Stimulated activated CD8-positive, alpha-beta memory T cell treated with anti-CD3 and anti-CD28 coated beads, Interleukin-12 subunit alpha, Interleukin-12 subunit beta, amount 100 ng/mL, for 4 hours (primary cell): Measurements from ENCODE around the gene LAPTM5.

Experiments used
- DNase-seq: peaks from one replicate; pipeline ENCODE4 v3.0.0-alpha.2; 2020; ENCODE audit warnings: low read depth

LAPTM5 gene

GRCh38 chr1:30714536-30715090 is 43.0 kb downstream of the LAPTM5 start:
- DNase-seq = no peak

DNA sequence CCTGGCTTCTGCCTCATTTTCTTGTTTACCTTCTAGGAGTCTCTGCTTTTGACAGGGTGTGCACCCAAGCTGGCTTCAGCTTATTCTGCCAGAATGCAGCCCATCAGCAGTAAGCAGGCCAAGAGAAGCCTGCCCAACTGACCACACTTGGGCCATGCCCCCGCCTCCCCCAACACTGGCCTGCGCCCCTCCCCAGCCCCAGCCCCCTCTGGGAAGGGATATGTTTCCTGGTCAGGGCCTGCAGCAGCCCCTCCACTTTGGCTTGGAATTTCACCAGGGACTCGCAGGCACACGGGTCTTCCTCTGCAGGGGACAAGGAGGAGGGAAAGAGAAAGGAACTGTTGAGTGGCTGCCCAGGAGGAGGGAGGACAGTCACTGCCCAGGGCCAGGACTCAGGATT is 43.5 kb downstream of the LAPTM5 start:
- DNase-seq = no peak

DNA sequence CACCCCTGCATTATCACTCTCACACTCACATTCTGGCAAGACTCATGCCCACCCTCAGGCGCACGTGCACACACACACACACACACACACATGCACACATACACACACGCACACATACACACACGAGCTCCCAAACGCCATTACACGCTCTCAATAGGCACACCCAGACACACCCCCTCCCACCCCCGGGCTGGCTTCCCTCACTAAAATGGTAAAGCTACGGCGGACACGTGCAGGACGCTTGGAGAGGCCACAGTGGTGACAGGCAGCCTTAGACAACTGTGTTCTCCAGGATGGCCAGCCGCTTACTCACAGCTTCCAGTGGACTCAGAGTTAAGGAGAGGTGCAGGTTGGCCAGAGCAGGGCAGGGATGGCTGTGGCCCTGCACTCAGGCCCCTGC is 44.3 kb downstream of the LAPTM5 start:
- no peak for DNase-seq

DNA sequence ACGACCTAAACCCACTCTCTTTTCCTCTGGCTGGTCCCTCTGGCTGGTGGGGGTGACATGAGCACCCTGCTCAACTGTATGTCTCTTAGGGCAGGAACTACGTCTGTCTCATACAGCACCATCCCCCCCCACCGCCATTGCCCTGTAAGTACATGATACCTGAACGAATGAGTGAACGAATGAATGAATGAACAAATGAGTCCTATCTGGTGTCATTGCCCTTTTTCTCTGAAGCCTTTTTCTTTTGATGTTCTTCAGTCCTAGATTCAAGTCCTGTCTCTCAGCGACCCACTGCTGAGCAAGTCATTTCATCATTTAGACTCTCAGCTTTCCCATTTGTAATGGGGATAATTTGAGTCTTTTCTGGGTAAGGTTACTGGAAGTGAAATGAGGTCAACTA is 45.0 kb downstream of the LAPTM5 start:
- DNase-seq = no peak

GRCh38 chr1:30710407-30710806 is 47.2 kb downstream of the LAPTM5 start:
- DNase-seq = no peak

GRCh38 chr1:30708361-30708728 is 49.2 kb downstream of the LAPTM5 start:
- no peak for DNase-seq

DNA sequence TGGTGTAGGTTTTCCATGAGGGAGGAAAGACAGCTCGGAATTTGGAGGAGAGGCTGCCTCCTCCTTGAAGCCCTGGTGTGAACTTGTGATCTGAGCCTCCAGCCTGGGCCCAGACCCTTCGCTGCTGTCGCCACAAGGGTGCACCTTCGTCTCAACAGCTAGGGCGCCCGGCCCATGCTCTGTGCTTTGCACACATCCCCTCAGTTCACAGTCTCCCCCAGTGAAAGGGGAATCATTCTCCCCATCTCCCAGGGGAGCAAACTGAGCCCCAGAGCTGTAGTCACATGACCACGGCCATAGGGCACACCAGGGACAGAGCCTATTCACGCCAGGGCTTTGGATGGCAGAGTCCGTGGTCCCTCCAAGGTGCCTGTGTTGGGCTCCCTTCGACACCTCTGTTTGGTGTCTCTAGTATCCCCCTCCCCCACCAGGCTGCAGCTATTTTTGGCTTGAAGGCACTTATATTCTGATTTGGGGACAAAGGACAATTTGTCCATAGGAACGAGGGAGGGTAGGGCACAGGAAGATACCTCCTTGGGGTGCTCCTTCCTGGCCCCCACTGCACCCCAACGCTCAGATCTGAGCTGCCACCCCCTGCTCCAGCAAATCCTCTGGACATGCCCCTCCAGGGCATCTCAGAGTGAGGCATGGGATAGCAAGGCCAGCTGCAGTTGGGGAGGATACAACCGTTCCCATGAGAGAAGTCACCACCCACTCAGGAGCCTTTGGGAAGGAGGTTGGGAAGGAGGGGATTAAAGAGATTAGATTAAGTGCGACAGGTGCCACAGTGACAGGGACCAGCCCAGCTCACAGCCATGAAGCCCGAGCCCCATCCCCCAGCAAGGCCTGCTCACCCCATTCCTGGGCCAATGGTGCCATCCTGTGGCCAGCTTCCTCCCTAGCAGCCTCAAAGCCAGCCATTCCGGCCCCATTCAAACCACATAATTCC is 49.9 kb downstream of the LAPTM5 start:
- peak; percentile 27 for DNase-seq

DNA sequence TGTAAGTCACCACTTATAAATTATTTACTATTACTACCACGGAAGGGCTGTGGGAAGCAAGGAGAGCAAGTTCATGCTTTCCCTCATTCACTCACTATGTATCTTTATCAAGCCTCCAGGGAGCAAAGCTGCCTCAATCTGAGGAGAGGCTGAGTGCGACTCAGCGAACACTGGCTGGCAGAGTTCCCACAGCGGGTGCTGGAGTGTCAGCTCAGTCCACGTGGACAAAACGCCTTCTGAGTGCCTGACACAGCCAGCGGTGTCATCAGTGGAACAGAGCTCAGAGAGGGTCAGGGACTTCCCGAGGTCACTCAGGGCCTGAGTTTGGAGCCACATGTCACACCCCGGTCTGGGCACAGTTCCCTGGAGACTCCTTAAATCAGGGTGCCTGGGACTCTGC is 51.0 kb downstream of the LAPTM5 start:
- DNase-seq = no peak

DNA sequence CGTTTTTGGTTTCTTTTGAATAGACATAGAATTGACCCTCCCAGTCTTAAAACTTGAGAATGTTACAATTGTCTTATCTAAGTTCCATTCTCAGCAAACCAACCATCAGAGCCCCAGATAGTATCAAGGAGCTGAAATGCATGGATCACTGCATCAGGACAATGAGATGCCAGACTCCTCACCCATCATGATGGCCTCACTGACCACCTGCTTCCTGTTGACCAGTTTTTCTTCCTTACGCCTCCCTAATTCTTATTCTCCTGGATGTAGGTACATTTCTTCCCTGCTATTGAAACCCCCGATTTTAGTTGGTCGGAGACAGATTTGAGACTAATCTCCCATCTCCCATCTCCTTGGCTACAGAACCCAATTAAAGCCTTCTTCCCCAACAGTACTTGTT is 51.9 kb downstream of the LAPTM5 start:
- DNase-seq = no peak

- no peak for DNase-seq
Observed at GRCh38 chr1:30704765-30705509, 52.6 kb downstream of the LAPTM5 start.

DNA sequence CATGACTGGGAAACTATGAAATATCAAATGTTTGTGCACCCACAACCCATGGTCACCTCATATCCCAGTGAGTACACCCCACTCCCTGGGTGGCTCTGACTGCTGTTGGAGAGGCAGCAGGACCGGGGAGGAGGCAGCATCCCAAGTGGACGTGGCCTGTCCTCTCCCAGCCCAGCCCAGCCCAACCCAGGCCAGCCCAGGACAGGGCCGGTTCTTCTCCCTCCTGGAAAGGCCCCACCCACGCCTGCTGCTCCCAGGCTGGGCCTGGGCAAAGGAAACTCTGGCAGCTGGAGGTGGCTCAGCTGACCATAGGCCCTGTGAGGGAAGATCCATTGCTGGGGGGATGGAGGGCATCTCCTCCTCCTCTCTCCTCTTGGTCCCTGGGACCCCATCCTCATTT is 53.3 kb downstream of the LAPTM5 start:
- DNase-seq = no peak

GRCh38 chr1:30702823-30703222 is 54.8 kb downstream of the LAPTM5 start:
- no peak for DNase-seq

DNA sequence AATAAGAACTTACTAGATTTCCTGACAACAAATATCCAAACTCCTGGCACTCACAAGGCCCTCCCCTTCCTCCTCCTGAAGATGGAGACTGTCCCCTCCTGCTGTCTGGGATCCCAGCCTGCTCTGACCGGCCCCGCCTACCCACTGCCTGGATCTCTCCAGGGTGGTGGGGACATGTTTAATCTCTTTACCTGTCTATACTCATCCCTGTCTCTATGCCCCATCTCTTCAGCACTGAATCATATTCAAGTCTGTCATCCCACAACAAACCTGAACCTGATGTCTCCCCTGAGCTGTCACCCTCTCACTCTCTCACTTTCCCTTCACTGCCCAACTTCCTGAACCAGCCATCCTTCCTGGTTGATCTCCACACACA is 56.3 kb downstream of the LAPTM5 start:
- no peak for DNase-seq

GRCh38 chr1:30700528-30701257 is 56.9 kb downstream of the LAPTM5 start:
- DNase-seq = no peak

GRCh38 chr1:30699762-30700161 is 57.8 kb downstream of the LAPTM5 start:
- no peak for DNase-seq

DNA sequence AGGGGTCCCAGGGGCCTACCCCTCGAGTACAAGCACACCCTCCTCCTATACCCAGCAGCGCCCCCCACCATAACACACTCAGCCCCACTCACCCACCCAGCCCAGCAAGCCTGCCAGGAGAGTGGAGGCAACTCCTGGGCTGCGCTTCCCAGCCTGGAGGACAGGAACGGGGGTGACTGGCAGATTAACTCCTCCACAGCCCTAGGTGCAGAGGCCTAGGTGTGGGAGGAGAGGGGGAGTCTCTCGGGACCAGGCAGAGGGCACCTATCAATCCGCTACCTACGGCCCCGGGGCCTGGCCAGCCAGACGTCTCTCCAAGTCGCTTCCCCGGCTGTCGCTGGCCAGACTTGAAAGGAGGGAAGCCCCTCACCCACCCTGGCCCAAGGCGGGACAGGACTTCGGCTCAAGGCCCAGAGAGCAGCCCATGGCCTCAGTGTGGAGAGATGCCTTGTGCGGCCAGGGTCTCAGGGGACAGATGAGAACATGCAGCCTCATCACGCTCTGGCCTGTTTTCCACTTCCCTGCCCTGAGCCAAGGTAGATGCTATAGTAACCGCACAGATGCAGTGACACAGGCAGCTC is 59.1 kb downstream of the LAPTM5 start:
- DNase-seq = no peak

GRCh38 chr1:30697571-30698376 is 59.8 kb downstream of the LAPTM5 start:
- DNase-seq = no peak

DNA sequence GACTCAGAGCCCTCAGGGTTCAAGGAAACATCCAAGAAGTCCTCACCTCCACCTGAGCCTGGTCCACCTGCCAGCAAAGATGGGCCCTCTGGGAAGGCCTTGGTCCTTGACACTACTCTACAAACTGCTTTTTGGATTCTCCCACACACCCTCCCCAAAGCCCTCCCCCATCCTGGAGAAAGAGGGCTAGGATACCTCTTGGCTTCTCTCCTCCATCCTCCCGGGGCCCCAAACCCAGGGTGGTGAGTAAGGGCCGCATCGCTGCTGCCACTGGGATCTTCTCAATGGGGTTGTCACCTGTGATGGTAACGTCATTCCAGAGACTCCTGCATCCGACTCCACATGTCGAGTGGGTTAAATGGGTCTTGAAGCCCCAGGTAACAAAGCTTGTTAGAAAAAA is 60.7 kb downstream of the LAPTM5 start:
- DNase-seq = no peak

DNA sequence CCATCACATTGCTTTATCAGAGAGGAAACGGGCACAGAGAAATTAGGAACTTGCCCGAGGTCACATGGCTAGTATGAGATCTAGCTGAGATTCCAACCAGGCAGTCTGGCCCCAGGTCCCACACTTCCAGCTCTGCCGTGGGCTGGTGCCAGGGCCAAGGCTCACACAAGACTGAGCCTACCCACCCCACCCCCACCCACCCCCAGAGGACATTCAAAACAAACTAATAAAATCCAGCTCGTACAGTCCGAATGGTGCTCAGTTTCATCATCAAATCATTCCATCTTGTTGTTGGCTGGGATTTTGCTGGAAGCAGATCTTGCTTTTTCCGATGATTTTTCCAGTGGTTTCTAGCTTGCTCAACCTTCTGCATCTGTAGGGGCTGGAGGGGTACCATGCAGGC is 62.1 kb downstream of the LAPTM5 start:
- no peak for DNase-seq

GRCh38 chr1:30694280-30695175 is 63.0 kb downstream of the LAPTM5 start:
- no peak for DNase-seq
